HCT116 (cell line): Measurements from ENCODE around the gene NAA50. TPM values are rescaled to one million over a fixed set of nuclear protein-coding genes. Genes with fewer than 3 reads are reported as not detected.

Source experiments
- ATAC-seq: fragments of 200-7000 bp; cut with Tn5 transposase; 2 replicates; pipeline ENCODE4 v1.9.1; 2020; ENCODE audit warnings: mild to moderate bottlenecking, moderate library complexity
- BruUV-seq: library from RNA; stranded (reverse); fragments of 400-500 nt; replicated peaks from 2 replicates; lab custom pipeline; 2021; lab: Mats Ljungman, UMichigan
- CTCF ChIA-PET: fragments of 300-600 bp; sonication (Branson Sonifier 250); formaldehyde crosslinking; loops from one replicate; lab custom pipeline; 2021; ENCODE audit warnings: antibody characterized with exemption; lab: Charles Lee
- POLR2A ChIA-PET: fragments of 300-600, 350-600 bp; sonication (Branson Sonifier 250); formaldehyde crosslinking; loops from one replicate; lab custom pipeline; 2021; ENCODE audit warnings: antibody characterized with exemption; lab: Charles Lee
- RAD21 ChIA-PET, 2 experiments: fragments of 300-600 bp; sonication (Branson Sonifier 250); formaldehyde crosslinking; loops; one replicate each; lab custom pipeline; 2023; ENCODE audit warnings: low total read pairs in 2 of 2; ENCODE audit not compliant: uncharacterized antibody in 2 of 2, unreplicated experiment in 2 of 2, low non-redundant PET in 1 of 2; lab: Charles Lee
- DNase-seq: peaks from one replicate; pipeline ENCODE4 v3.0.0-alpha.2; 2010; ENCODE audit warnings: low read depth, low spot score
- H2AFZ ChIP-seq: fragments of 200-600 bp; shearing (Covaris generic), sonication (generic); 2 replicates; pipeline ENCODE4 v1.6.1; 2017; ENCODE audit warnings: low read depth, mixed run types, mixed read lengths, antibody characterized with exemption, low read length; ENCODE audit not compliant: poor library complexity, severe bottlenecking
- H3K27ac ChIP-seq: 2 replicates; pipeline ENCODE4 v1.5.1; 2012; ENCODE audit warnings: low read depth, low read length
- H3K27me3 ChIP-seq: fragments of 200-600 bp; sonication (generic); 2 replicates; pipeline ENCODE4 v1.6.1; 2016; ENCODE audit warnings: mixed run types, low read length, mixed read lengths; ENCODE audit not compliant: insufficient read depth
- H3K36me3 ChIP-seq, 2 experiments: fragments of 200-500 bp in 1 of 2; fragments of 200-600 bp in 1 of 2; sonication (Bioruptor generic) in 1 of 2; sonication (generic) in 1 of 2; 2 replicates each; pipeline versions ENCODE4 v1.5.1 to v1.6.1; 2014 to 2016; ENCODE audit warnings: low read length in 2 of 2, inconsistent platforms in 1 of 2, mixed read lengths in 1 of 2, mixed run types in 1 of 2; ENCODE audit not compliant: insufficient read depth in 2 of 2, control insufficient read depth in 1 of 2
- H3K4me1 ChIP-seq, 2 experiments: fragments of 200-600 bp in 1 of 2; sonication (generic) in 1 of 2; 2 replicates each; pipeline versions ENCODE4 v1.5.1 to v1.6.1; 2012 to 2017; ENCODE audit warnings: low read length in 2 of 2, inconsistent platforms in 1 of 2, mild to moderate bottlenecking in 1 of 2, mixed read lengths in 1 of 2, mixed run types in 1 of 2, moderate library complexity in 1 of 2; ENCODE audit not compliant: insufficient read depth in 2 of 2, control insufficient read depth in 1 of 2
- H3K4me2 ChIP-seq: fragments of 200-600 bp; sonication (generic); 2 replicates; pipeline ENCODE4 v1.6.1; 2017; ENCODE audit warnings: mixed run types, low read length, mixed read lengths
- H3K4me3 ChIP-seq, 2 experiments: fragments of 200-600 bp in 1 of 2; sonication (generic) in 1 of 2; replicated peaks in 1 of 2; 2 replicates each; pipeline ENCODE4 v1.5.1; 2011 to 2016; ENCODE audit warnings: low read length in 2 of 2, control low read depth in 1 of 2, low read depth in 1 of 2, mild to moderate bottlenecking in 1 of 2, mixed read lengths in 1 of 2, mixed run types in 1 of 2
- H3K79me2 ChIP-seq: fragments of 200-600 bp; sonication (generic); 2 replicates; pipeline ENCODE4 v1.6.1; 2017; ENCODE audit warnings: mild to moderate bottlenecking, mixed run types, low read length, moderate library complexity, mixed read lengths; ENCODE audit not compliant: insufficient read depth
- H3K9ac ChIP-seq: fragments of 200-600 bp; sonication (generic); 2 replicates; pipeline ENCODE4 v1.6.1; 2016; ENCODE audit warnings: low read length, mixed read lengths
- H3K9me2 ChIP-seq: fragments of 200-600 bp; sonication (generic), shearing (Covaris generic); 2 replicates; pipeline ENCODE4 v1.6.1; 2017; ENCODE audit warnings: mixed run types, mild to moderate bottlenecking, moderate library complexity; ENCODE audit not compliant: insufficient read depth
- H3K9me3 ChIP-seq, 2 experiments: fragments of 200-500 bp in 1 of 2; fragments of 200-600 bp in 1 of 2; sonication (Bioruptor generic) in 1 of 2; sonication (generic) in 1 of 2; 2 replicates each; pipeline ENCODE4 v1.6.1; 2014 to 2017; ENCODE audit warnings: low read length in 2 of 2, mixed read lengths in 2 of 2, inconsistent platforms in 1 of 2, low read depth in 1 of 2, mild to moderate bottlenecking in 1 of 2, mixed run types in 1 of 2, moderate library complexity in 1 of 2; ENCODE audit not compliant: control insufficient read depth in 1 of 2, insufficient read depth in 1 of 2
- H4K20me1 ChIP-seq: fragments of 200-600 bp; sonication (generic), shearing (Covaris generic); 2 replicates; pipeline ENCODE4 v1.6.1; 2017; ENCODE audit warnings: mixed run types, mild to moderate bottlenecking, moderate library complexity; ENCODE audit not compliant: insufficient read depth
- ATF3 ChIP-seq: IDR thresholded peaks from 2 replicates; pipeline ENCODE4 v1.6.1; 2012
- CBX3 ChIP-seq: IDR thresholded peaks from 2 replicates; pipeline ENCODE4 v1.6.1; 2012; ENCODE audit warnings: low read depth
- EGR1 ChIP-seq: IDR thresholded peaks from 2 replicates; pipeline ENCODE4 v1.6.1; 2012; ENCODE audit warnings: low read depth
- ELF1 ChIP-seq: IDR thresholded peaks from 2 replicates; pipeline ENCODE4 v1.6.1; 2012; ENCODE audit warnings: low read depth, borderline replicate concordance
- EZH2 ChIP-seq: fragments of 200-600 bp; sonication (generic); IDR thresholded peaks from 2 replicates; pipeline ENCODE4 v1.6.1; 2017; ENCODE audit warnings: antibody characterized with exemption, mixed run types
- EZH2phosphoT487 ChIP-seq: fragments of 200-600 bp; IDR thresholded peaks from 2 replicates; pipeline ENCODE4 v1.6.1; 2018; ENCODE audit warnings: antibody characterized with exemption, borderline replicate concordance
- MAX ChIP-seq: IDR thresholded peaks from 2 replicates; pipeline ENCODE4 v1.6.1; 2012
- POLR2A ChIP-seq: IDR thresholded peaks from 2 replicates; pipeline ENCODE4 v1.7.0; 2011; ENCODE audit warnings: borderline replicate concordance; ENCODE audit not compliant: insufficient read depth, insufficient read length; ENCODE audit errors: extremely low read depth
- POLR2AphosphoS5 ChIP-seq: IDR thresholded peaks from 2 replicates; pipeline ENCODE4 v1.6.1; 2011; ENCODE audit warnings: mild to moderate bottlenecking, low read depth, low read length, moderate library complexity
- RAD21 ChIP-seq: IDR thresholded peaks from 2 replicates; pipeline ENCODE4 v1.6.1; 2012; ENCODE audit warnings: low read depth, mild to moderate bottlenecking
- SP1 ChIP-seq: IDR thresholded peaks from 2 replicates; pipeline ENCODE4 v1.6.1; 2012; ENCODE audit warnings: low read depth
- TCF7L2 ChIP-seq: IDR thresholded peaks from 2 replicates; pipeline ENCODE4 v1.7.0; 2011; ENCODE audit warnings: borderline replicate concordance, inconsistent platforms; ENCODE audit not compliant: insufficient read depth, insufficient read length; ENCODE audit errors: extremely low read depth
- YY1 ChIP-seq: IDR thresholded peaks from 2 replicates; pipeline ENCODE4 v1.6.1; 2011; ENCODE audit warnings: low read length, low read depth, moderate library complexity, mild to moderate bottlenecking; ENCODE audit not compliant: insufficient replicate concordance; ENCODE audit errors: extremely low read depth
- ZBTB33 ChIP-seq: IDR thresholded peaks from 2 replicates; pipeline ENCODE4 v1.6.1; 2011; ENCODE audit warnings: mild to moderate bottlenecking, low read length, moderate library complexity; ENCODE audit not compliant: insufficient replicate concordance; ENCODE audit errors: extremely low read depth
- ZFX ChIP-seq: fragments of 450-650 bp; IDR thresholded peaks from 2 replicates; pipeline ENCODE4 v1.6.1; 2017
- intact Hi-C: fragments of 100-400 bp; cut with micrococcal nuclease; formaldehyde crosslinking; loops from 2 replicates; pipeline ENCODE4 v1.10.0; 2022
- total RNA-seq: library from RNA; stranded (reverse); gene quantifications from one replicate; pipeline ENCODE4 v1.2.1, GENCODE V29; 2021; ENCODE audit not compliant: unreplicated experiment

Gene NAA50
- total RNA-seq, 1 experiment from 2014 or later: 233 TPM

DNA sequence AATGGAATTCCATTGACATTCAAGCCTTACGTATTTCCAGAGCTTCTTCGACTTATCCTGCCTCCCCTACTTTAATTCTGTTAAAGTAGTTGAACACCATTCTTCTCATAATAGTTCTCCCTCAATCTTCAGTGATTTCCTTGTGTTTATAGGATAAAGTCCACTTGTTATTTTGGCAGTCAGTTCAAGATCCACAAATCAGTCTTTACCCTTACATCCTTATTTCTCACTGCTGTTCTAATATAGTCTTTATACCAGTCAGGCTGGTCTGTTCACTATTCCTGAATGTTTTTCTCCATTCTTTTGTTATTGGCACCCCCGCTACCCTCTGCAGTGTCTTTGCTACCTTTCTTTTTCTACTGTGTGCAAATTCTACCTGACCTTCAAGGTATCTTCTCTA, 30.5 kb upstream of the NAA50 start:
- Histone ChIP-seq H2AFZ (no peak overlapping the region), H3K4me2 (no peak overlapping the region), H3K9me2 (no peaks in the 10 kb centered on the region), H3K9ac (no peak overlapping the region), H3K27me3 (no peaks in the 10 kb centered on the region), H3K9me3 (no peaks in the 10 kb centered on the region), H3K4me1 (peaks cover 0 to 5% of the 10 kb centered on the region in 2 experiments; a peak in 1 of 4 replicates), H3K27ac (no peak overlapping the region), H3K4me3 (no peak overlapping the region), H4K20me1 (no peaks in the 10 kb centered on the region), H3K36me3 (no peaks in the 10 kb centered on the region), H3K79me2 (no peaks in the 10 kb centered on the region)
- no TSS peak for BruUV-seq
- no peak for DNase-seq
- ChIA-PET POLR2A (no interaction called here), CTCF (no interaction called here), RAD21 (no interaction called here)
- no peak for ATAC-seq
- TF ChIP-seq EZH2phosphoT487 (no peak), ZBTB33 (no peak), SP1 (no peak), YY1 (no peak), POLR2A (no peak), RAD21 (no peak), CBX3 (no peak), ZFX (no peak), TCF7L2 (no peak), ATF3 (no peak), ELF1 (no peak), MAX (no peak), EZH2 (no peak), POLR2AphosphoS5 (no peak), EGR1 (no peak)
- intact Hi-C loops: no loop called here
